ENCODE results near the gene SPON2. TPM values are rescaled to one million over a fixed set of nuclear protein-coding genes. Genes with fewer than 3 reads are reported as not detected.

SPON2 gene
- total and polyA plus RNA-seq, 10 donors = 8.3 to 51.3 (median 27.1) TPM

DNA sequence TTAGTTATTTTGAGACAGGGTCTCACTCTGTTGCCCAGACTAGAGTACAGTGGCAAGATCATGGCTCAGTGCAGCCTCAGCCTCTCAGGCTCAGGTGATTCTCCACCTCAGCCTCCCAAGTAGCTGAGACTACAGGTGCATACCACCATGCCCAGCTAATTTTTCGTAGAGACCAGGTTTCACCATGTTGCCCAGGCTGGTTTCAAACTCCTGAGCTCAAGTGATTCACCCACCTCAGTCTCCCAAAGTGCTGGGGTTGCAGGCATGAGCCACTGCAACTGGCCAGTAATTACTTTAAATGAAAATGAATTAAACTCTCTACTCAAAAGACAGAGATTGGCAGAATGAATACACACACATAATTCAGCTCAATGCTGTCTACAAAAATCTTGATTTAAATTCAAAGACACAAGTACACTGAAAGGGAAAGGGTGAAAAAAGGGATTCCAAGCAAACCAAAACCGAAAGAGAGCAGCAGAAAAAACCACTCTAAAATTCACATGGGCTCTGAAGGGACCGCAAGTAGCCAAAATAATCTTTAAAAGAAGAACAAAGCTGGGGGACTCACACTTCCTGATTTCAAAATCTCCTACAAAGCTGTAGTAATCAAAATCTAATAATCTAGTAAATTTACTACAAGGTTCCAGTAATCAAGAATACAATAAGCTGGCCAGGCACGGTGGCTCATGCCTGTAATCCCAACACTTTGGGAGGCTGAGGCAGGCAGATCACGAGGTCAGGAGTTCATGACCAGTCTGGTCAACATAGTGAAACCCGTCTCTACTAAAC, 11.8 kb upstream of the SPON2 start:
- no peaks in the 10 kb centered on the region for H3K27me3 ChIP-seq (replicated peaks in 1 of 7)
- H3K9me3 ChIP-seq = peaks cover 0 to 26% (median 13%) of the 10 kb centered on the region in 8 donors
- DNase-seq = peak; percentile 42
- no peak for TF ChIP-seq POLR2AphosphoS5 (IDR thresholded peaks at IDR 0.05)
- no peak for TF ChIP-seq CTCF (IDR thresholded peaks at IDR 0.05 in 8 of 11, conservative IDR thresholded peaks at IDR 0.05 in 3 of 11)
- no peak for TF ChIP-seq POLR2A (IDR thresholded peaks at IDR 0.05)
- intact Hi-C loops (cut with DNase I; ENCODE audit: low total_unique reads) = no loop called here
- WGBS, 5 donors = 29 to 55% (median 32%) methylated on average over 6 of the region's 6 CpGs
- no peaks in the 10 kb centered on the region for H3K36me3 ChIP-seq
- H3K4me1 ChIP-seq = peaks cover 8 to 55% (median 32%) of the 10 kb centered on the region in 6 donors
- H3K4me3 ChIP-seq = peak overlapping the region in 2 of 8 donors; percentile 13 to 49
- peak overlapping the region in 7 of 8 donors; percentile 9 to 81 (median 69) for H3K27ac ChIP-seq

GRCh38 chr4:1182313-1182712, 9.9 kb upstream of the SPON2 start:
- intact Hi-C loops (cut with DNase I; ENCODE audit: low total_unique reads) = no loop called here
- no peak for DNase-seq
- Histone ChIP-seq H3K36me3 (peaks cover 0 to 3% (median 0%) of the 10 kb centered on the region in 6 donors), H3K9me3 (peaks cover 0 to 26% (median 13%) of the 10 kb centered on the region in 8 donors), H3K27ac (no peak overlapping the region), H3K27me3 (replicated peaks in 1 of 7) (no peaks in the 10 kb centered on the region), H3K4me3 (no peak overlapping the region), H3K4me1 (peaks cover 5 to 68% (median 37%) of the 10 kb centered on the region in 6 donors)
- TF ChIP-seq CTCF (IDR thresholded peaks at IDR 0.05 in 8 of 11, conservative IDR thresholded peaks at IDR 0.05 in 3 of 11) = no peak
- TF ChIP-seq POLR2A (IDR thresholded peaks at IDR 0.05) = no peak
- TF ChIP-seq POLR2AphosphoS5 (IDR thresholded peaks at IDR 0.05) = no peak

DNA sequence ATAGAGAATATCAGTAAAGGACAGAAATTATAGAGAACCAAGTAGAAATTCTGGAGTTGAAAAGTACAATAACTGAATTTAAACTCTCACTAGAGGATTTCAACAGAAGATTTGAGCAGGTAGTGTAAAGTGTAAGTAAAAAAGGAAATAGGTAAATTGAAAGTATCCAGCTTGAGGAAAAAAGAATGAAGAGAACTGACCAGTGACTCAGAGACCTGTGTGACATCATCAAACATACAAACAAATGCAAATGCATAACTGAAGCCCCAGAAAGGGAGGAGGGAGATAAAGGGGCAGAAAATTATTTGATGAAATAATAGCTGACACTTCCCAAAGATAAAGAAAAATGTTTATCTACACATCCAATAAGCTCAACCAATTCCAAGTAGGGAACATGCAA, 8.3 kb upstream of the SPON2 start:
- DNase-seq = no peak
- H3K36me3 ChIP-seq = peaks cover 0 to 3% (median 0%) of the 10 kb centered on the region in 6 donors
- intact Hi-C loops (cut with DNase I; ENCODE audit: low total_unique reads) = no loop called here
- no peaks in the 10 kb centered on the region for H3K27me3 ChIP-seq (replicated peaks in 1 of 7)
- TF ChIP-seq CTCF (IDR thresholded peaks at IDR 0.05 in 8 of 11, conservative IDR thresholded peaks at IDR 0.05 in 3 of 11) (no peak), POLR2AphosphoS5 (IDR thresholded peaks at IDR 0.05) (no peak), POLR2A (IDR thresholded peaks at IDR 0.05) (no peak)
- no peak overlapping the region for H3K4me3 ChIP-seq
- H3K27ac ChIP-seq = no peak overlapping the region
- H3K4me1 ChIP-seq = peaks cover 0 to 61% (median 29%) of the 10 kb centered on the region in 6 donors
- H3K9me3 ChIP-seq = peaks cover 0 to 26% (median 13%) of the 10 kb centered on the region in 8 donors

GRCh38 chr4:1179976-1180375, 7.6 kb upstream of the SPON2 start:
- H3K9me3 ChIP-seq = peaks cover 0 to 26% (median 13%) of the 10 kb centered on the region in 8 donors
- H3K27ac ChIP-seq = no peak overlapping the region
- peaks cover 0 to 3% (median 0%) of the 10 kb centered on the region in 6 donors for H3K36me3 ChIP-seq
- WGBS, 5 donors = 72 to 92% (median 92%) methylated on average over 1 of the region's 1 CpG
- H3K27me3 ChIP-seq (replicated peaks in 1 of 7) = no peaks in the 10 kb centered on the region
- intact Hi-C loops (cut with DNase I; ENCODE audit: low total_unique reads) = no loop called here
- TF ChIP-seq POLR2AphosphoS5 (IDR thresholded peaks at IDR 0.05) = no peak
- no peak for TF ChIP-seq CTCF (IDR thresholded peaks at IDR 0.05 in 8 of 11, conservative IDR thresholded peaks at IDR 0.05 in 3 of 11)
- no peak for TF ChIP-seq POLR2A (IDR thresholded peaks at IDR 0.05)
- peaks cover 0 to 54% (median 26%) of the 10 kb centered on the region in 6 donors for H3K4me1 ChIP-seq
- no peak overlapping the region for H3K4me3 ChIP-seq
- DNase-seq = no peak

Data from spleen (tissue), 11 donors.